SK-N-SH (cell line): Measurements from ENCODE around the gene PTPN14. TPM values are rescaled to one million over a fixed set of nuclear protein-coding genes. Genes with fewer than 3 reads are reported as not detected.

ENCODE experiments used
- CTCF ChIA-PET: fragments of 300-600, 350-600 bp; formaldehyde crosslinking; extraction: SDS; loops from one replicate; lab custom pipeline; 2021; lab: Yijun Ruan, JAX
- POLR2A ChIA-PET: fragments of 350-600 bp; sonication (Branson Sonifier 250); formaldehyde crosslinking; extraction: SDS; loops from one replicate; lab custom pipeline; 2020; ENCODE audit warnings: antibody characterized with exemption, inconsistent platforms; lab: Yijun Ruan, JAX
- DNase-seq: peaks from one replicate; pipeline ENCODE4 v3.0.0; 2012
- H2AFZ ChIP-seq: fragments of 200-600 bp; sonication (generic); 2 replicates; pipeline ENCODE4 v1.8.1; 2016; ENCODE audit warnings: antibody characterized with exemption, mild to moderate bottlenecking, low read depth
- H3F3A ChIP-seq: fragments of 200-600 bp; sonication (generic); replicated peaks from 2 replicates; pipeline ENCODE3; 2016; ENCODE audit warnings: antibody characterized with exemption, mild to moderate bottlenecking; ENCODE audit not compliant: insufficient read depth
- H3K27ac ChIP-seq, 2 experiments: fragments of 200-500 bp in 1 of 2; fragments of 200-600 bp in 1 of 2; sonication (Bioruptor generic) in 1 of 2; sonication (generic), shearing (Covaris generic) in 1 of 2; 2 replicates each; pipeline versions ENCODE4 v1.5.1 to v1.6.1; 2014 to 2016; ENCODE audit warnings: low read depth in 2 of 2, inconsistent platforms in 1 of 2, low read length in 1 of 2, mild to moderate bottlenecking in 1 of 2, mixed read lengths in 1 of 2
- H3K27me3 ChIP-seq: fragments of 200-600 bp; sonication (generic), shearing (Covaris generic); 2 replicates; pipeline ENCODE4 v1.6.1; 2016; ENCODE audit warnings: mixed run types; ENCODE audit not compliant: insufficient read depth
- H3K36me3 ChIP-seq, 2 experiments: fragments of 200-500 bp in 1 of 2; fragments of 200-600 bp in 1 of 2; sonication (Bioruptor generic) in 1 of 2; sonication (generic) in 1 of 2; replicated peaks in 1 of 2; 2 replicates each; pipeline versions ENCODE3 to v1.5.1; 2014 to 2016; ENCODE audit warnings: low read length in 1 of 2, mild to moderate bottlenecking in 1 of 2; ENCODE audit not compliant: insufficient read depth in 2 of 2, control insufficient read depth in 1 of 2
- H3K4me1 ChIP-seq, 2 experiments: fragments of 200-500 bp in 1 of 2; fragments of 200-600 bp in 1 of 2; sonication (Bioruptor generic) in 1 of 2; sonication (generic), shearing (Covaris generic) in 1 of 2; 2 replicates each; pipeline versions ENCODE4 v1.5.1 to v1.6.1; 2014 to 2016; ENCODE audit warnings: low read depth in 1 of 2, low read length in 1 of 2, mixed run types in 1 of 2; ENCODE audit not compliant: insufficient read depth in 2 of 2, control insufficient read depth in 1 of 2
- H3K4me2 ChIP-seq: fragments of 200-600 bp; sonication (generic), shearing (Covaris generic); 2 replicates; pipeline ENCODE4 v1.6.1; 2017; ENCODE audit warnings: mixed run types
- H3K4me3 ChIP-seq, 2 experiments: fragments of 200-500 bp in 1 of 2; fragments of 200-600 bp in 1 of 2; sonication (Bioruptor generic) in 1 of 2; sonication (generic), shearing (Covaris generic) in 1 of 2; 2 replicates each; pipeline versions ENCODE4 v1.5.1 to v1.8.1; 2014 to 2016; ENCODE audit warnings: low read depth in 2 of 2, inconsistent platforms in 1 of 2, low read length in 1 of 2, mild to moderate bottlenecking in 1 of 2, mixed read lengths in 1 of 2, moderate library complexity in 1 of 2
- H3K79me2 ChIP-seq: fragments of 200-600 bp; sonication (generic); 2 replicates; pipeline ENCODE4 v1.8.1; 2017; ENCODE audit warnings: mild to moderate bottlenecking; ENCODE audit not compliant: insufficient read depth
- H3K9ac ChIP-seq: fragments of 200-600 bp; sonication (generic); 2 replicates; pipeline ENCODE4 v1.6.1; 2017; ENCODE audit warnings: mixed run types
- H3K9me2 ChIP-seq: fragments of 200-600 bp; sonication (generic); 2 replicates; pipeline ENCODE4 v1.6.1; 2017; ENCODE audit warnings: mixed run types
- H3K9me3 ChIP-seq: fragments of 200-600 bp; sonication (generic); 2 replicates; pipeline ENCODE4 v1.6.1; 2017; ENCODE audit warnings: mixed run types, mild to moderate bottlenecking, moderate library complexity
- H4K20me1 ChIP-seq: fragments of 200-600 bp; sonication (generic); 2 replicates; pipeline ENCODE4 v1.6.1; 2017; ENCODE audit warnings: mild to moderate bottlenecking, mixed run types; ENCODE audit not compliant: insufficient read depth
- FOXM1 ChIP-seq: IDR thresholded peaks from 2 replicates; pipeline ENCODE4 v1.4.0; 2012; ENCODE audit warnings: low read depth, mild to moderate bottlenecking
- IRF3 ChIP-seq: fragments of 150-350 bp; IDR thresholded peaks from 2 replicates; pipeline ENCODE4 v1.6.1; 2016; ENCODE audit warnings: mild to moderate bottlenecking, low read depth, low read length
- JUND ChIP-seq: IDR thresholded peaks from 2 replicates; pipeline ENCODE4 v1.4.0; 2012
- MEF2A ChIP-seq: IDR thresholded peaks from 2 replicates; pipeline ENCODE4 v1.4.0; 2012; ENCODE audit warnings: low read depth, borderline replicate concordance
- NFIC ChIP-seq: IDR thresholded peaks from 2 replicates; pipeline ENCODE4 v1.4.0; 2012; ENCODE audit warnings: borderline replicate concordance
- POLR2AphosphoS5 ChIP-seq: IDR thresholded peaks from 2 replicates; pipeline ENCODE4 v1.6.1; 2012; ENCODE audit warnings: low read depth, low read length
- RAD21 ChIP-seq: IDR thresholded peaks from 2 replicates; pipeline ENCODE4 v1.6.1; 2012; ENCODE audit warnings: mild to moderate bottlenecking, low read length
- RCOR1 ChIP-seq: fragments of 150-350 bp; IDR thresholded peaks from 2 replicates; pipeline ENCODE4 v1.6.1; 2017; ENCODE audit warnings: antibody characterized with exemption, low read length
- REST ChIP-seq: IDR thresholded peaks from 2 replicates; pipeline ENCODE4 v1.6.1; 2012; ENCODE audit warnings: mild to moderate bottlenecking, low read depth, low read length, moderate library complexity
- RXRA ChIP-seq: IDR thresholded peaks from 2 replicates; pipeline ENCODE4 v1.4.0; 2012; ENCODE audit warnings: low read depth, mild to moderate bottlenecking, borderline replicate concordance
- SIN3A ChIP-seq: IDR thresholded peaks from 2 replicates; pipeline ENCODE4 v1.6.1; 2012; ENCODE audit warnings: low read depth, mild to moderate bottlenecking, low read length, moderate library complexity, borderline replicate concordance
- USF1 ChIP-seq: IDR thresholded peaks from 2 replicates; pipeline ENCODE4 v1.4.0; 2012; ENCODE audit warnings: low read depth, borderline replicate concordance
- USF2 ChIP-seq: fragments of 150-350 bp; IDR thresholded peaks from 2 replicates; pipeline ENCODE4 v1.6.1; 2017; ENCODE audit warnings: antibody characterized with exemption, low read length, low read depth, borderline replicate concordance
- WGBS: methylation state at CpG from one replicate; pipeline ENCODE4 v1.1.6; 2017; ENCODE audit warnings: low lambda C conversion rate; 5-methylcytosine and 5-hydroxymethylcytosine counted together
- polyA plus RNA-seq, 3 experiments: library from polyadenylated mRNA; depleted of rRNA; stranded (reverse); fragments of >200 nt; gene quantifications; 2 replicates each; pipeline ENCODE4 v1.2.3, GENCODE V29; 2012
- TF ChIP-seq, protein P1 (sequence below): IDR thresholded peaks from 2 replicates; pipeline ENCODE4; 2012

Gene PTPN14
- polyA plus RNA-seq, 1 of the 3 experiments (the other 2 are of a cell fraction): 12.8 TPM

- peaks cover 8 to 16% of the 10 kb centered on the region in 2 experiments for H3K36me3 ChIP-seq
- ChIA-PET POLR2A (no interaction called here), CTCF (interaction anchor here (1.3 kb wide), 1 partner anchor 80 kb away, joined by 3 read pairs; no protein-coding TSS in a partner anchor)
- peaks cover 44% of the 10 kb centered on the region for H4K20me1 ChIP-seq
- H3K9me3 ChIP-seq: no peaks in the 10 kb centered on the region
- 74% methylated on average over 3 of the region's 3 CpGs for WGBS
- no peak overlapping the region for H3K4me2 ChIP-seq
- H2AFZ ChIP-seq: no peak overlapping the region
- peaks cover 3 to 24% of the 10 kb centered on the region in 2 experiments; a peak in 3 of 4 replicates for H3K4me1 ChIP-seq
- no peaks in the 10 kb centered on the region for H3K27me3 ChIP-seq
- H3K9me2 ChIP-seq: no peaks in the 10 kb centered on the region
- H3K9ac ChIP-seq: no peak overlapping the region
- H3K4me3 ChIP-seq: no peak overlapping the region
- no peak for DNase-seq
- peaks cover 99% of the 10 kb centered on the region for H3K79me2 ChIP-seq
- H3K27ac ChIP-seq: peak overlapping the region in 1 of 2 experiments; percentile 0; a peak in 1 of 4 replicates
- TF ChIP-seq SIN3A (no peak), REST (no peak), MEF2A (no peak), IRF3 (no peak), USF2 (no peak), FOXM1 (no peak), RXRA (no peak), USF1 (no peak), JUND (no peak), NFIC (no peak), POLR2AphosphoS5 (no peak), RAD21 (no peak), RCOR1 (no peak)
- TF ChIP-seq, protein P1, sequence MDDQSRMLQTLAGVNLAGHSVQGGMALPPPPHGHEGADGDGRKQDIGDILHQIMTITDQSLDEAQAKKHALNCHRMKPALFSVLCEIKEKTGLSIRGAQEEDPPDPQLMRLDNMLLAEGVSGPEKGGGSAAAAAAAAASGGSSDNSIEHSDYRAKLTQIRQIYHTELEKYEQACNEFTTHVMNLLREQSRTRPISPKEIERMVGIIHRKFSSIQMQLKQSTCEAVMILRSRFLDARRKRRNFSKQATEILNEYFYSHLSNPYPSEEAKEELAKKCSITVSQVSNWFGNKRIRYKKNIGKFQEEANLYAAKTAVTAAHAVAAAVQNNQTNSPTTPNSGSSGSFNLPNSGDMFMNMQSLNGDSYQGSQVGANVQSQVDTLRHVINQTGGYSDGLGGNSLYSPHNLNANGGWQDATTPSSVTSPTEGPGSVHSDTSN: no peak
- no peaks in the 10 kb centered on the region for H3F3A ChIP-seq
Measured at GRCh38 chr1:214466403-214467077, 84.9 kb downstream of the PTPN14 start.
